ENCODE results near the gene OR2AT4. TPM values are rescaled to one million over a fixed set of nuclear protein-coding genes. Genes with fewer than 3 reads are reported as not detected.

Gene OR2AT4
- total and polyA plus RNA-seq, 4 donors = not detected

GRCh38 chr11:75133976-75134375 is 37.3 kb upstream of the OR2AT4 start:
- WGBS, 2 donors = 64 to 67% methylated on average over 6 of the region's 6 CpGs
- H3K27ac ChIP-seq (ENCODE audit: low read depth in 1 of 2, low read length in 1 of 2) = no peak overlapping the region

GRCh38 chr11:75132080-75132479 is 35.4 kb upstream of the OR2AT4 start:
- 85 to 89% methylated on average over 3 of the region's 3 CpGs for WGBS, 2 donors
- no peak for TF ChIP-seq CTCF (IDR thresholded peaks at IDR 0.05; ENCODE audit: control extremely low read depth, extremely low read depth)
- Histone ChIP-seq H3K36me3 (ENCODE audit: control insufficient read depth in 4 of 4, insufficient read depth in 4 of 4, low read length in 4 of 4) (no peaks in the 10 kb centered on the region), H3K27ac (ENCODE audit: low read depth in 1 of 2, low read length in 1 of 2) (no peak overlapping the region), H3K9ac (ENCODE audit: insufficient read depth in 1 of 2, low read length in 2 of 2) (no peak overlapping the region), H3K9me3 (ENCODE audit: control insufficient read depth in 4 of 4, insufficient read depth in 3 of 4, low read length in 3 of 4) (no peaks in the 10 kb centered on the region), H3K27me3 (ENCODE audit: control insufficient read depth in 3 of 3, insufficient read depth in 3 of 3, low read length in 2 of 3) (peaks cover 0 to 4% (median 0%) of the 10 kb centered on the region in 3 donors), H3K4me1 (ENCODE audit: control insufficient read depth in 5 of 5, insufficient read depth in 5 of 5, low read length in 5 of 5) (no peaks in the 10 kb centered on the region), H3K4me3 (no peak overlapping the region)
- DNase-seq (no peak), ATAC-seq (ENCODE audit: insufficient read depth, low FRiP score) (no peak)

More at GRCh38 chr11:75133976-75134375, 37.3 kb upstream of the OR2AT4 start:
- Histone ChIP-seq H3K27me3 (ENCODE audit: control insufficient read depth in 3 of 3, insufficient read depth in 3 of 3, low read length in 2 of 3) (peaks cover 0 to 4% (median 4%) of the 10 kb centered on the region in 3 donors), H3K4me3 (no peak overlapping the region), H3K4me1 (ENCODE audit: control insufficient read depth in 5 of 5, insufficient read depth in 5 of 5, low read length in 5 of 5) (no peaks in the 10 kb centered on the region), H3K36me3 (ENCODE audit: control insufficient read depth in 4 of 4, insufficient read depth in 4 of 4, low read length in 4 of 4) (no peaks in the 10 kb centered on the region), H3K9ac (ENCODE audit: insufficient read depth in 1 of 2, low read length in 2 of 2) (no peak overlapping the region), H3K9me3 (ENCODE audit: control insufficient read depth in 4 of 4, insufficient read depth in 3 of 4, low read length in 3 of 4) (no peaks in the 10 kb centered on the region)
- TF ChIP-seq CTCF (IDR thresholded peaks at IDR 0.05; ENCODE audit: control extremely low read depth, extremely low read depth) = no peak
- ATAC-seq (ENCODE audit: insufficient read depth, low FRiP score) (no peak), DNase-seq (no peak)

GRCh38 chr11:75126564-75126963 is 29.9 kb upstream of the OR2AT4 start:
- WGBS, 2 donors = 85 to 87% methylated on average over 2 of the region's 2 CpGs
- H3K27me3 ChIP-seq (ENCODE audit: control insufficient read depth in 3 of 3, insufficient read depth in 3 of 3, low read length in 2 of 3) = no peaks in the 10 kb centered on the region
- no peak for TF ChIP-seq CTCF (IDR thresholded peaks at IDR 0.05; ENCODE audit: control extremely low read depth, extremely low read depth)
- no peak overlapping the region for H3K9ac ChIP-seq (ENCODE audit: insufficient read depth in 1 of 2, low read length in 2 of 2)
- no peaks in the 10 kb centered on the region for H3K4me1 ChIP-seq (ENCODE audit: control insufficient read depth in 5 of 5, insufficient read depth in 5 of 5, low read length in 5 of 5)
- no peaks in the 10 kb centered on the region for H3K9me3 ChIP-seq (ENCODE audit: control insufficient read depth in 4 of 4, insufficient read depth in 3 of 4, low read length in 3 of 4)
- ATAC-seq (ENCODE audit: insufficient read depth, low FRiP score) (no peak), DNase-seq (no peak)
- H3K27ac ChIP-seq (ENCODE audit: low read depth in 1 of 2, low read length in 1 of 2) = no peak overlapping the region
- no peaks in the 10 kb centered on the region for H3K36me3 ChIP-seq (ENCODE audit: control insufficient read depth in 4 of 4, insufficient read depth in 4 of 4, low read length in 4 of 4)
- no peak overlapping the region for H3K4me3 ChIP-seq

GRCh38 chr11:75118577-75118976 is 21.9 kb upstream of the OR2AT4 start:
- no peak for DNase-seq
- Histone ChIP-seq H3K9me3 (ENCODE audit: control insufficient read depth in 4 of 4, insufficient read depth in 3 of 4, low read length in 3 of 4) (peaks cover 0 to 7% (median 1%) of the 10 kb centered on the region in 4 donors), H3K27ac (ENCODE audit: low read depth in 1 of 2, low read length in 1 of 2) (no peak overlapping the region), H3K4me3 (no peak overlapping the region), H3K4me1 (ENCODE audit: control insufficient read depth in 5 of 5, insufficient read depth in 5 of 5, low read length in 5 of 5) (no peaks in the 10 kb centered on the region), H3K36me3 (ENCODE audit: control insufficient read depth in 4 of 4, insufficient read depth in 4 of 4, low read length in 4 of 4) (no peaks in the 10 kb centered on the region), H3K27me3 (ENCODE audit: control insufficient read depth in 3 of 3, insufficient read depth in 3 of 3, low read length in 2 of 3) (no peaks in the 10 kb centered on the region), H3K9ac (ENCODE audit: insufficient read depth in 1 of 2, low read length in 2 of 2) (no peak overlapping the region)
- 37 to 90% methylated on average over 1 of the region's 1 CpG for WGBS, 2 donors
- no peak for ATAC-seq (ENCODE audit: insufficient read depth, low FRiP score)
- TF ChIP-seq CTCF (IDR thresholded peaks at IDR 0.05; ENCODE audit: control extremely low read depth, extremely low read depth) = no peak

Measured in lung (tissue), 12 donors.